ENCODE measurements around the gene C1RL.

Gene C1RL

GRCh38 chr12:7121324-7121723, 12.3 kb upstream of the C1RL start:
- Mint-ChIP-seq H3K4me3 (no peak overlapping the region), H3K4me1 (peaks cover 20% of the 10 kb centered on the region), H3K36me3 (ENCODE audit: low read depth) (peaks cover under 1% of the 10 kb centered on the region), H3K9me3 (no peaks in the 10 kb centered on the region), H3K27me3 (ENCODE audit: low read depth) (no peaks in the 10 kb centered on the region), H3K27ac (no peak overlapping the region)
- TF ChIP-seq, protein P1, sequence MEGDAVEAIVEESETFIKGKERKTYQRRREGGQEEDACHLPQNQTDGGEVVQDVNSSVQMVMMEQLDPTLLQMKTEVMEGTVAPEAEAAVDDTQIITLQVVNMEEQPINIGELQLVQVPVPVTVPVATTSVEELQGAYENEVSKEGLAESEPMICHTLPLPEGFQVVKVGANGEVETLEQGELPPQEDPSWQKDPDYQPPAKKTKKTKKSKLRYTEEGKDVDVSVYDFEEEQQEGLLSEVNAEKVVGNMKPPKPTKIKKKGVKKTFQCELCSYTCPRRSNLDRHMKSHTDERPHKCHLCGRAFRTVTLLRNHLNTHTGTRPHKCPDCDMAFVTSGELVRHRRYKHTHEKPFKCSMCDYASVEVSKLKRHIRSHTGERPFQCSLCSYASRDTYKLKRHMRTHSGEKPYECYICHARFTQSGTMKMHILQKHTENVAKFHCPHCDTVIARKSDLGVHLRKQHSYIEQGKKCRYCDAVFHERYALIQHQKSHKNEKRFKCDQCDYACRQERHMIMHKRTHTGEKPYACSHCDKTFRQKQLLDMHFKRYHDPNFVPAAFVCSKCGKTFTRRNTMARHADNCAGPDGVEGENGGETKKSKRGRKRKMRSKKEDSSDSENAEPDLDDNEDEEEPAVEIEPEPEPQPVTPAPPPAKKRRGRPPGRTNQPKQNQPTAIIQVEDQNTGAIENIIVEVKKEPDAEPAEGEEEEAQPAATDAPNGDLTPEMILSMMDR (IDR thresholded peaks at IDR 0.05; ENCODE audit: unreplicated experiment in 3 of 3) = no peak

GRCh38 chr12:7120166-7120565, 11.2 kb upstream of the C1RL start:
- Mint-ChIP-seq H3K4me3 (no peak overlapping the region), H3K36me3 (ENCODE audit: low read depth) (peaks cover 11% of the 10 kb centered on the region), H3K4me1 (peaks cover 20% of the 10 kb centered on the region), H3K27me3 (ENCODE audit: low read depth) (no peaks in the 10 kb centered on the region), H3K9me3 (no peaks in the 10 kb centered on the region), H3K27ac (no peak overlapping the region)
- TF ChIP-seq, protein P1 (IDR thresholded peaks at IDR 0.05; ENCODE audit: unreplicated experiment in 3 of 3) = no peak

DNA sequence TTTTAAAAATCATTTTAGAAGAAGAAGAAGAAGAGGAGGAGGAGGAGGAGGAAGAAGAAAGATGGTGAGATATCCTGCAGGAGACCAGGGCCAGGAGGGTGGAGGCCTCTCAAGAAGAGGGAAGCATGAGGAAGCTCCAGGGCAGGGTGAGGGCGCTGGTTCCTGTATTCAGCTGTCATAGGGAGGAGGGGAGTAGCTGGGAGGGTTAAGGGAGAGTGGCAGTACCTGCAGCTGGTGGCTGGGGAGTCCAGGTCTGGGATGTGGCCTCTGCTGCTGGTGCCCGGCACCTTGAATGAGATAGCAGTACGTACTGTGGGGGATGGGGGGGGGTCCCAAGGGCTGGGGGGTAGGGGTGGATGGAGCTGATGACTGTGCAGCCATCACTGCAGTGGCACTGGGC, 9.9 kb upstream of the C1RL start:
- H3K27me3 Mint-ChIP-seq (ENCODE audit: low read depth) = peaks cover 4% of the 10 kb centered on the region
- peaks cover 15% of the 10 kb centered on the region for H3K4me1 Mint-ChIP-seq
- no peaks in the 10 kb centered on the region for H3K9me3 Mint-ChIP-seq
- H3K4me3 Mint-ChIP-seq = no peak overlapping the region
- TF ChIP-seq, protein P1 (IDR thresholded peaks at IDR 0.05; ENCODE audit: unreplicated experiment in 3 of 3) = no peak
- no peak overlapping the region for H3K27ac Mint-ChIP-seq
- peaks cover 12% of the 10 kb centered on the region for H3K36me3 Mint-ChIP-seq (ENCODE audit: low read depth)

GRCh38 chr12:7117670-7118069, 8.7 kb upstream of the C1RL start:
- Mint-ChIP-seq H3K4me3 (no peak overlapping the region), H3K9me3 (no peaks in the 10 kb centered on the region), H3K36me3 (ENCODE audit: low read depth) (peaks cover 12% of the 10 kb centered on the region), H3K27ac (no peak overlapping the region), H3K27me3 (ENCODE audit: low read depth) (peaks cover 4% of the 10 kb centered on the region), H3K4me1 (peaks cover 6% of the 10 kb centered on the region)
- TF ChIP-seq, protein P1 (IDR thresholded peaks at IDR 0.05; ENCODE audit: unreplicated experiment in 3 of 3) = no peak

DNA sequence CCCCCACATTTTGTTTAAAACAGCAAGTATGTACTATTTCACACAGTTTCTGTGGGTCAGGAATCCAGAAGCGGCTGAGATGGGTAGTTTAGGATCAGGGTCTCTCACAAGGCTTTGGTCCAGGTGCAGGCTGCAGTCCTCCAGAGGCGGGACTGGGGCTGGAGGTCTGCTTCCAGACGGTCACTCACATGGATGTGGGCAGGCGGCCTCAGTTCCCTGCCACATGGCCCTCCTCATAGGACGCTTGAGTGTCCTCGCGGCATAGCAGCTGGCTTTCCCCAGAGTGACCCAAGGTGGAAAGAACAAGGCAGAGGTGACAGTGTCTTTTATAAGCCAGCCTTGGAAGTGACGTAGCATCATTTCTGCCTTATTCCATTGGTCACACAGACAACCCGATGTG, 7.9 kb upstream of the C1RL start:
- Mint-ChIP-seq H3K9me3 (no peaks in the 10 kb centered on the region), H3K4me3 (no peak overlapping the region), H3K4me1 (peaks cover 3% of the 10 kb centered on the region), H3K27me3 (ENCODE audit: low read depth) (peaks cover 4% of the 10 kb centered on the region), H3K27ac (no peak overlapping the region), H3K36me3 (ENCODE audit: low read depth) (peaks cover 12% of the 10 kb centered on the region)
- TF ChIP-seq, protein P1 (IDR thresholded peaks at IDR 0.05; ENCODE audit: unreplicated experiment in 3 of 3) = no peak

GRCh38 chr12:7116196-7116595, 7.2 kb upstream of the C1RL start:
- Mint-ChIP-seq H3K4me1 (no peaks in the 10 kb centered on the region), H3K36me3 (ENCODE audit: low read depth) (peaks cover 12% of the 10 kb centered on the region), H3K27ac (no peak overlapping the region), H3K4me3 (no peak overlapping the region), H3K27me3 (ENCODE audit: low read depth) (peaks cover 4% of the 10 kb centered on the region), H3K9me3 (no peaks in the 10 kb centered on the region)
- TF ChIP-seq, protein P1 (IDR thresholded peaks at IDR 0.05; ENCODE audit: unreplicated experiment in 3 of 3) = no peak

Data from nephron (organoid).